ENCODE data around the gene RPS6KA5.

- TF ChIP-seq CTCF (IDR thresholded peaks at IDR 0.05), result no peak
- no peak for TF ChIP-seq POLR2AphosphoS5 (IDR thresholded peaks at IDR 0.05; ENCODE audit: low read depth, low read length)
- no peak for TF ChIP-seq SIN3A (IDR thresholded peaks at IDR 0.05; ENCODE audit: borderline replicate concordance, insufficient read depth, low read depth, low read length)
- TF ChIP-seq REST (IDR thresholded peaks at IDR 0.05; ENCODE audit: insufficient read depth in 1 of 2, low read depth in 2 of 2, low read length in 1 of 2), result no peak
Observed at GRCh38 chr14:90966493-90966892, 93.9 kb downstream of the RPS6KA5 start.
